Glomerular visceral epithelial cell (primary cell): ENCODE measurements around the gene NYAP2.

Experiments
- DNase-seq: peaks from one replicate; pipeline ENCODE4 v3.0.0-alpha.2; 2016; ENCODE audit errors: extremely low spot score

The NYAP2 gene

GRCh38 chr2:225399504-225399903 lies at the start of gene NYAP2:
TSS of gene NYAP2 (plus strand) at chr2:225399710. CDS start at chr2:225408881, 9,171 bp downstream.
- no peak for DNase-seq

GRCh38 chr2:225353579-225354085 lies 45.9 kb upstream of the NYAP2 start:
- DNase-seq = no peak

- DNase-seq = peak; percentile 71
Observed at GRCh38 chr2:225354281-225354774, 45.2 kb upstream of the NYAP2 start.

GRCh38 chr2:225355788-225356187 lies 43.7 kb upstream of the NYAP2 start:
- DNase-seq = no peak

GRCh38 chr2:225366731-225367130 lies 32.8 kb upstream of the NYAP2 start:
- no peak for DNase-seq

- no peak for DNase-seq
Observed at GRCh38 chr2:225367482-225367881, 32.0 kb upstream of the NYAP2 start.

- no peak for DNase-seq
Observed at GRCh38 chr2:225378984-225379383, 20.5 kb upstream of the NYAP2 start.

- DNase-seq = no peak
Observed at GRCh38 chr2:225379856-225380255, 19.7 kb upstream of the NYAP2 start.

- DNase-seq = no peak
Observed at GRCh38 chr2:225381609-225382008, 17.9 kb upstream of the NYAP2 start.

- no peak for DNase-seq
Observed at GRCh38 chr2:225398372-225398771, 1.1 kb upstream of the NYAP2 start.

GRCh38 chr2:225400060-225400511 lies 576 bp downstream of the NYAP2 start:
- DNase-seq = peak; percentile 45

- DNase-seq = no peak
Observed at GRCh38 chr2:225400546-225401400, 1.3 kb downstream of the NYAP2 start.

GRCh38 chr2:225402210-225402776 lies 2.8 kb downstream of the NYAP2 start:
- DNase-seq = no peak

GRCh38 chr2:225411452-225411851 lies 11.9 kb downstream of the NYAP2 start:
- no peak for DNase-seq

GRCh38 chr2:225413786-225414185 lies 14.3 kb downstream of the NYAP2 start:
- DNase-seq = no peak

- no peak for DNase-seq
Observed at GRCh38 chr2:225414902-225415301, 15.4 kb downstream of the NYAP2 start.

- no peak for DNase-seq
Observed at GRCh38 chr2:225415341-225415740, 15.8 kb downstream of the NYAP2 start.

- DNase-seq = no peak
Observed at GRCh38 chr2:225415792-225416191, 16.3 kb downstream of the NYAP2 start.

- DNase-seq = no peak
Observed at GRCh38 chr2:225416616-225417367, 17.3 kb downstream of the NYAP2 start.

- DNase-seq = no peak
Observed at GRCh38 chr2:225419033-225419432, 19.5 kb downstream of the NYAP2 start.

- DNase-seq = no peak
Observed at GRCh38 chr2:225422145-225422544, 22.6 kb downstream of the NYAP2 start.

- DNase-seq = no peak
Observed at GRCh38 chr2:225425284-225425683, 25.8 kb downstream of the NYAP2 start.
